NCI-H526 (cell line): ENCODE data around the gene RETSAT.

Experiments
- DNase-seq, 2 experiments: peaks; one replicate each; lab custom pipeline; 2025; lab: John Stamatoyannopoulos, UW

Gene RETSAT

GRCh38 chr2:85308201-85308600, 46.1 kb downstream of the RETSAT start:
- DNase-seq, result no peak

DNA sequence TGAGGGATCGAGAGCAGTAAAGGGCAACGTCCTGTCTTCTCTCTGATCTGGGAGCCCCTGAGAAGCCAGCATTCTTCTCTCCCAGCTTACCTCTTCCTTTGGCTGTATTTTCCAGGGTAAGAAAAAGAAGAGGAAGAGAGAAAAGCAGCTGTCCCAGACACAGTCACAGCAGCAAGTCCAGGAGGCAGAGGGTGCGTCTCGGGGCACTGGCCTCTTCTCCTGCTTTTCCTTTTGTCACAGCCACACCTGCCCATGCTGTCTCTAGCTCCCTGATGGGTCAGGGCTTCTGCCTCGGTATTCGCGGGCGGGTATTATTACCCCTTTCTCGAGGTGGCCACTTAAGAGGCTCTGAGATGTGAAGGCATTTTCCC, 46.8 kb downstream of the RETSAT start:
- DNase-seq, result no peak

DNA sequence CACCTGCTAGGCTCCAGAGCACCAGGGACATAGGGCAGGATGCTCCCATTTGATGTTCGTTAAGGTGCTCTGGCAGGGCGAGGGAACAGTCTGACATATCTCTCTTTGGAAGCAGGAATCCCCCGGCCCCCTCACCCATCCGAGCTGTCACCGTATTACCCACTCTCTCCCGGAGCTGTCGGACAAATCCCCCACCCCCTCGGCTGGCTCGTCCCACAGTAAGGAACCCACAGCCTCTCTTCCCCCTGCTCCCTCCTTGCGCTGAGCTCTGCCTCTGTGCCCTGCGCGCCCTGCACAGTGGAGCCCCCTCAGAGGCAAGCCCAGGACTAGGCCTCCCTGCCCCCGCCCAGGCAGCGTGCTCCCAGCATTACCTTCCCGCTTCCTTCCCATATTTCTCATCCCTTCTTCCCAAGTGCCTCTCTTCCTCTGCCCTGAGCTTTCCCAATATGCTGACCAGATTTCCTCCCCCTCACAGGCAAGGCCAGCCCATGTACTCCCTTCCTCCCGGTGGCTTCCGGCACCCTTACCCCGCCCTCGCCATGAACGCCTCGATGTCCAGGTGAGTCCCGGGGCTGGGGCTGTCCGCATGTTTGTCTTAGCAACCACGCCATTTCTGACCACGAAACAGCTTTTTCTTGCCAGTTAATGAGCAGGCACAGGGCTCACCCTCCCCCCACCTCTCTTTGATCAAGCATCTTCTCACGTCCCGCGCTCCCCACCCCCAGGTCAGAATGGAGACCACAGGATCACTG, 50.4 kb downstream of the RETSAT start:
- no peak for DNase-seq

- DNase-seq, result no peak
These were observed 52.2 kb downstream of the RETSAT start for GRCh38 chr2:85302121-85302520.
